ENCODE results near the gene IRAK3.

GRCh38 chr12:66154776-66155175, 34.2 kb upstream of the IRAK3 start:
- no peak for TF ChIP-seq CTCF (IDR thresholded peaks at IDR 0.05)
- no peak for TF ChIP-seq ZFX (IDR thresholded peaks at IDR 0.05; ENCODE audit: borderline replicate concordance)

All from 22Rv1 (cell line).